ENCODE results near the gene CDYL.

CDYL gene

DNA sequence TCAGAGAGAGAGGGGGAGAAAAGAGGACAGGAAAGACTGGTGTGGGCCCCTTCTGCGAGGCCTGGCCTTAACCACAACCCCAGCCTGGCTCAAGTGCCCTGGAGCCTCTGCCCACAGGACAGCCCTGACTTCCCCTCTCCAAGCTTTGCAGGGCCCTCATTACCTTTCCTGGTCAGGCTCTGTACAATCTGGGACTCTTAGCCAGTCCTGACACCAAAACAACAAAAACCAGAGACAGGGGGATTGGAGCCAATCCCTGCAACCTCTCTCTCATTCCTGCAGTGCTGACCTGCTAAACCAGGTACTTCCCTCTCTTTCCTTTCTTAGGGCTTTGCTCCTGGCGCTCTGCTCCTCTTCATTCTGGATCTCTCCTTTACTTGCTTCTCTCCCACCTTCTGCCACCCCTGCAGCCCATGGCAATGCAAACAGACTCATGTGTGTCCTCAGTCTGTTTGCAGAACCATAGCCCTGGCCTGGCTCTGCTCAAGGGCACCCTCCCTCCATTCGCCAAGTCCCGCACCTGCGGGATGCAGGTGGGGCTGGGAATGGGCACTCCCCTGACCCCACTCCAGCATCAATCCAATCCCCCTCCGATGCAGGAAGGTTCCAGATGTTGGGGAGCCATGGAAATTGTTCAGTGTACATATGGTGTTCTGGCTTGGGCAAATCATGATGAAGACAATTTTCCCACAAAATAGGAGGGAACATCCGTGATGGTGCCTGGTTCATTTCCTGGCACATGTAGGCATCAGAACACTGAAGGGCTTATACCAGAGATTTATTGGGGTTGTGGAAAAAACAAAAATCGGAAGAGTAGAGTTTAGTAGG, 189.6 kb downstream of the CDYL start:
- DNase-seq (ENCODE audit: low spot score): no peak

GRCh38 chr6:4967301-4968030, 191.3 kb downstream of the CDYL start:
- DNase-seq (ENCODE audit: low spot score): no peak

- no peak for DNase-seq (ENCODE audit: low spot score)
These were observed 193.5 kb downstream of the CDYL start for GRCh38 chr6:4969609-4970285.

DNA sequence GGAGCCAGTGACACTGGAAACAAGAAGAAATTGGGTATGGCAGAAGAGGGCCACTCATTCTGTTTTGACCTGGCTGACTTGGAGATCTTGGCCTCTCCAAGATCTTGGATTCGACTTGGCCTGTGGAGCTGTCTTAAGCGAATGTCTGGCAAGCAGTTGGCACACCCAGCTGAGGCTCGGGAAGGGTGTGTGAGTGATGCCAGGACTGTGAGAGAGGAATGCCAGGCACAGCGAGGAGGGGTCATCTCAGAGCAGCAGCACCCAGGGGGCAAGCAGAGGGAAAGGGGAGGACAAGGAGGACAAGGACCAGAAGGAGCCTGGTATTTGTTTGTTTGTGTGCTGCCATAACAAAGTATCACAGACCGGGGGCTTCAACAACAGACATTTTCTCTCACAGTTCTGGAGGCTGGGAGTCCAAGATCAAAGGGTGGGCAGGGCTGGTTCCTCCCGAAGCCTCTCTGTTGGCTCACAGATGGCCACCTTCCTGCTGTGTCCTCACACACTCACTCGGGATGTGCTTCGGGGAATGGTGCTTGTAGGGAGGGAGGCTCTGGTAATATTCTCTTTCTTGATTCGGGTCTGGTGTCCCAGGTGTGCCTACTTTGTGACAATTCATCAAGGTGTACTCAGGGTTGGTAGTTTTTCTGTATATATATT, 194.7 kb downstream of the CDYL start:
- no peak for DNase-seq (ENCODE audit: low spot score)

DNA sequence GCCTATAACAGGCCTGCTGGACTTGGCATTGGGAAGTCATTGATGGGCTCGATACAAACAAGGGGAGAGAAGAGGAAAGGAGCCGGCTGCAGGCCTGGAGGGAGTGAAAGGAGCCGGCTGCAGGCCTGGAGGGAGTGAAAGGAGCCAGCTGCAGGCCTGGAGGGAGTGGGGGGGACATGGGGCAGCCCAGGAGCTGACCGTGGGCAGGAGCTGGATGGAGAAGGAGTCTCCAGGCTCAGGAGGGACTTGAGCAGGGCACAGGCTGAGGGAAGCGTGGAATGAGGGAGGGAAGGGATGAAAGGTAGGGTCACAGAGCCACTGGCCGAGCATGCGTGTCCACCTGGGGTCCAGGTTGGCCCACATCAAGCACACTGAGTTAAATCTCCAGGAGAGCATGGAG, 195.6 kb downstream of the CDYL start:
- DNase-seq (ENCODE audit: low spot score): no peak

- DNase-seq (ENCODE audit: low spot score): no peak
These were observed 196.2 kb downstream of the CDYL start for GRCh38 chr6:4972438-4972837.

GRCh38 chr6:4973415-4973814, 197.2 kb downstream of the CDYL start:
- no peak for DNase-seq (ENCODE audit: low spot score)

- DNase-seq (ENCODE audit: low spot score): peak; percentile 42
These were observed 198.0 kb downstream of the CDYL start for GRCh38 chr6:4973982-4974745.

- DNase-seq (ENCODE audit: low spot score): no peak
These were observed 198.8 kb downstream of the CDYL start for GRCh38 chr6:4974962-4975361.

- no peak for DNase-seq (ENCODE audit: low spot score)
These were observed 199.3 kb downstream of the CDYL start for GRCh38 chr6:4975506-4975905.

- DNase-seq (ENCODE audit: low spot score): no peak
These were observed 201.3 kb downstream of the CDYL start for GRCh38 chr6:4977468-4977867.

- no peak for DNase-seq (ENCODE audit: low spot score)
These were observed 203.2 kb downstream of the CDYL start for GRCh38 chr6:4979426-4979825.

DNA sequence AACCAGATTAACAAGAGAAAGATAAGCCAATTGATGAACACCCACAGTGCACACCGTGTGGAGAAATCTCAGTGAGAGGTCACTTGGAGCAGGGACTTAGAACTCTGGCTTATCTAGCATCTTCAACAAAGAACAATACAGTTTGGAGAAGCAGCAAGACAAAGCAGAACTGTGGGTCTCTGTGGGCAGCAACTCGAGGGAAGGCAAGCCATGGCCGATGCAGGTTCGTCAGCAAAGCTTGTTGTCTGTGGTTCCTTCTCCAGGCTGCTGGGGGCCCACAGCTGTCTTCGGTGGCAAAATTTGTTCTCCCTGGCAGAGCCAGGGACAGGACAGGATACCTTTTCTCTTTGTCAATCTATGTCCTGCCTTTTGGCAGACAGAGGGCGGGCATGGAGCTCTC, 205.6 kb downstream of the CDYL start:
- DNase-seq (ENCODE audit: low spot score): no peak

DNA sequence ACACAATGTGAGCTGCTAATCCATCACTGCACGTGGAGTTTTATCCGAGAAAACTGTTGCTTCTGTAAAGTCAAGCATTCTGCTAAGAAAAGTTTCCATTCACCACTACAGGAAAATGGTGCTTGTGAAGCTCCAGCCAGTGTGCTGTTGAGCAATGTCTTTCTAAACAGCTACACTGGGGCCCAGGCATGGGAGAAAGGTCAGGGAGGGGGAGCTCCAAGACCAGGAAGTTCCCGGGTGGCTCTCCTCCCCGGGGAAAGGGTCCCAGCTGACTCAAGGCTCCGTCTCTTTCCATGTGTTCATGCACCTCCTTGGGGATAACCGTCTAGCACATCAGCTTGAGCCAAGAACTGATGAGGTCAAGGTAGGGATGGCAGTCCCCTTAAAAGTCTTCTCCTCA, 207.1 kb downstream of the CDYL start:
- no peak for DNase-seq (ENCODE audit: low spot score)

DNA sequence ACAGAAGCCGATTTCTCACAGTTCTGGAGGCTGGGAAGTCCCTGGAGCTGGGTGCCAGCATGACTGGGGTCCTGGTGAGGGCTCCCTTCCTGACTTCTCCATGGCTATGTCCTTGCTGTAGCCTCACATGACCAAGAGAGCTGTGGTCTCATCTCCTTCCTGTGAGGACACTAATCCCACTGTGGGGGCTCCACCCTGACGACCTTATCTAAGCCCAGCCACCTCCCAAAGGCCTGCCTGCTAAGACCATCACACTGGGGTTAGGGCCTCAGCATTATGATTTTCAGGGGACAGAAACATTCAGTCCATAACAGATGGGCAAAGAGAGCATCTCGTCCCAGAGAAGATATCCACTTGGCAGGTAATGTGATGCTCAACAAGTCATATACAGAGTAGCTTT, 210.8 kb downstream of the CDYL start:
- no peak for DNase-seq (ENCODE audit: low spot score)

GRCh38 chr6:4987432-4987831, 211.2 kb downstream of the CDYL start:
- no peak for DNase-seq (ENCODE audit: low spot score)

- DNase-seq (ENCODE audit: low spot score): no peak
These were observed 218.5 kb downstream of the CDYL start for GRCh38 chr6:4994741-4995140.

GRCh38 chr6:4997862-4998261, 221.7 kb downstream of the CDYL start:
- no peak for DNase-seq (ENCODE audit: low spot score)

GRCh38 chr6:4999586-4999985, 223.4 kb downstream of the CDYL start:
- no peak for DNase-seq (ENCODE audit: low spot score)

DNA sequence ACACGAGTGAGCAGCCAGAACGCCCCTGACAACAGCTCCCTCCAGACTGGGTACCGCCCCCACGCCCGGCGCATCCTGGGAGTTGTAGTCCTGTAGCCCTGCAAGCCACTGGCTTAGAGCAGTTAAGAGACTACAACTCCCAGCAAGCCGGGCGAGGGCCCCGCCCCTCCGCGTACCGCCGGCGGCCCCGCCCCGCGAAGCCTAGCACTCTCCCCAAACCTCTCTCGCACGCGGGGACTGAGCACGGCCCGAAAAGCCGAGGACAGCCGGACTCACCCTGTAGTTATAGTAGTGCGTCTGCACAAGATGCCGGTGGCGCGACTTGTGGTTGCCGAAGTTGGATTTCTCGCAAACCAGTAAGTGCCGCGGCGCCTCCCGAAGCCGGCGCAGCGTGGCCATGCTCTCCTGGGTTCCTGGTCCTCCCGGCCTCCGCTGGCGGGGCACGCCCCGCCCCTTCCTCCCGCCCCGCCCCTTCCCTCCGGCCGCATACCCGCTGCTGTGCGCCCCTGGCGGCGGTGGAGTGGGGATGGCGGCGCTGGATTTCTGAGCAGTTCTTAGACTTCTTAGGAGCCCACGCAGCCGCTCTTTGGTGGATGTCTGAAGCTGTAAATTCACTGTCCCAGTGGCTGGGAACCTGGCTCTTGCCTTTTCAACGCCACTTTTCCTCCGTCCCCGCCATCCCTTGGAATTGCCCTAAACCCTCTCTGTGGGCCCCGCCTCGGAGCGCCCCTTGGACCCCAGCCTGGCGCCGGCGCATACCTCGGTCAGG, 227.6 kb downstream of the CDYL start, which contains the start of gene RPP40:
RPP40 (minus strand) TSS at position 434 of the 769 bp plus-strand sequence; CDS start at position 399, 35 bp downstream.
- DNase-seq (ENCODE audit: low spot score): peak; percentile 97
